ENCODE measurements around the gene ARMH2.

DNA sequence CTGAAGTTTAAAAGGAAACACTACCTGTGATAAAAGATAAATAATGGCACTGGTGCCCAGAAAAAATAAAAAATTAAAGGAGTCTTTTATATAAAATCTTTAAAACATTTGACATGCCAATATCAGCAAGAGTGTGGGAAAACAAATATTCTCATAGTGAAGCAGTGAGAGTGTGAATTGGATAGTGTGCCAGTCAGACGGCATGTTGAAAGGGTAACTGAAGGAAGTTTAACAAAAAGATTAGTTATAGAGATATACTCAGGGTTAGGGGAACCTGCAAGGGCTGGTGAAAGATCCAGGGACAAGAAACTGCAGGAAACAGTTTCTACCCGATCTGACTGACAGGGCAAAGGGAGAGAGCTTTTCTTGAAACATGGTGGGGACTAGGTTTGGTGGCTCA, 46.2 kb downstream of the ARMH2 start:
- TF ChIP-seq POLR2AphosphoS5 (IDR thresholded peaks at IDR 0.05; ENCODE audit: low read depth, low read length) (no peak), SIN3A (IDR thresholded peaks at IDR 0.05; ENCODE audit: borderline replicate concordance, insufficient read depth, low read length) (no peak), TAF1 (IDR thresholded peaks at IDR 0.05; ENCODE audit: borderline replicate concordance, insufficient read depth, low read length) (no peak), FOXP2 (optimal IDR thresholded peaks at IDR 0.05; ENCODE audit: borderline replicate concordance, extremely low read depth, extremely low read length, insufficient read depth) (no peak)
- TF ChIP-seq, protein P1, sequence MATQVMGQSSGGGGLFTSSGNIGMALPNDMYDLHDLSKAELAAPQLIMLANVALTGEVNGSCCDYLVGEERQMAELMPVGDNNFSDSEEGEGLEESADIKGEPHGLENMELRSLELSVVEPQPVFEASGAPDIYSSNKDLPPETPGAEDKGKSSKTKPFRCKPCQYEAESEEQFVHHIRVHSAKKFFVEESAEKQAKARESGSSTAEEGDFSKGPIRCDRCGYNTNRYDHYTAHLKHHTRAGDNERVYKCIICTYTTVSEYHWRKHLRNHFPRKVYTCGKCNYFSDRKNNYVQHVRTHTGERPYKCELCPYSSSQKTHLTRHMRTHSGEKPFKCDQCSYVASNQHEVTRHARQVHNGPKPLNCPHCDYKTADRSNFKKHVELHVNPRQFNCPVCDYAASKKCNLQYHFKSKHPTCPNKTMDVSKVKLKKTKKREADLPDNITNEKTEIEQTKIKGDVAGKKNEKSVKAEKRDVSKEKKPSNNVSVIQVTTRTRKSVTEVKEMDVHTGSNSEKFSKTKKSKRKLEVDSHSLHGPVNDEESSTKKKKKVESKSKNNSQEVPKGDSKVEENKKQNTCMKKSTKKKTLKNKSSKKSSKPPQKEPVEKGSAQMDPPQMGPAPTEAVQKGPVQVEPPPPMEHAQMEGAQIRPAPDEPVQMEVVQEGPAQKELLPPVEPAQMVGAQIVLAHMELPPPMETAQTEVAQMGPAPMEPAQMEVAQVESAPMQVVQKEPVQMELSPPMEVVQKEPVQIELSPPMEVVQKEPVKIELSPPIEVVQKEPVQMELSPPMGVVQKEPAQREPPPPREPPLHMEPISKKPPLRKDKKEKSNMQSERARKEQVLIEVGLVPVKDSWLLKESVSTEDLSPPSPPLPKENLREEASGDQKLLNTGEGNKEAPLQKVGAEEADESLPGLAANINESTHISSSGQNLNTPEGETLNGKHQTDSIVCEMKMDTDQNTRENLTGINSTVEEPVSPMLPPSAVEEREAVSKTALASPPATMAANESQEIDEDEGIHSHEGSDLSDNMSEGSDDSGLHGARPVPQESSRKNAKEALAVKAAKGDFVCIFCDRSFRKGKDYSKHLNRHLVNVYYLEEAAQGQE (IDR thresholded peaks at IDR 0.05; ENCODE audit: insufficient read depth in 1 of 2, low read depth in 2 of 2, low read length in 2 of 2), result no peak

Data from PFSK-1 (cell line).